Keratinocyte (primary cell): ENCODE results near the gene EIF5B. TPM values are rescaled to one million over a fixed set of nuclear protein-coding genes. Genes with fewer than 3 reads are reported as not detected.

Source experiments
- DNase-seq: peaks from one replicate; pipeline ENCODE4 v3.0.0-alpha.2; 2011; ENCODE audit warnings: low read depth, missing footprints, low spot score
- FAIRE-seq: peaks from 2 replicates; lab custom pipeline; 2011; peaks lifted over from hg19 to GRCh38; lab: Jason Lieb, UNC
- H2AFZ ChIP-seq: 2 replicates; pipeline ENCODE4 v1.6.0; 2012; ENCODE audit warnings: low read length, control low read depth, inconsistent platforms; ENCODE audit not compliant: control insufficient read depth
- H3K27ac ChIP-seq: 2 replicates; pipeline ENCODE4 v1.5.1; 2011; ENCODE audit warnings: low read length; ENCODE audit not compliant: control insufficient read depth, insufficient read depth
- H3K27me3 ChIP-seq: 3 replicates; pipeline ENCODE4 v1.6.0; 2011; ENCODE audit warnings: low read length; ENCODE audit not compliant: control insufficient read depth, insufficient read depth; ENCODE audit errors: extremely low read depth
- H3K36me3 ChIP-seq, 2 experiments: 2 replicates in 1 of 2; 3 replicates in 1 of 2; pipeline ENCODE4 v1.5.1; 2011; ENCODE audit warnings: low read length in 2 of 2, mild to moderate bottlenecking in 1 of 2; ENCODE audit not compliant: control insufficient read depth in 2 of 2, insufficient read depth in 2 of 2; ENCODE audit errors: extremely low read depth in 1 of 2
- H3K4me1 ChIP-seq: 3 replicates; pipeline ENCODE4 v1.5.1; 2011; ENCODE audit warnings: low read length; ENCODE audit not compliant: control insufficient read depth, insufficient read depth; ENCODE audit errors: extremely low read depth
- H3K4me2 ChIP-seq: 3 replicates; pipeline ENCODE4 v1.6.0; 2011; ENCODE audit warnings: low read depth, low read length; ENCODE audit not compliant: control insufficient read depth, insufficient read depth; ENCODE audit errors: extremely low read depth
- H3K4me3 ChIP-seq, 3 experiments: fragments of 200-600 bp in 1 of 3; sonication (generic) in 1 of 3; 2 replicates in 2 of 3; 3 replicates in 1 of 3; pipeline ENCODE4 v1.5.1; 2011 to 2016; ENCODE audit warnings: low read length in 3 of 3, mild to moderate bottlenecking in 3 of 3, control low read depth in 2 of 3, inconsistent platforms in 1 of 3, low read depth in 1 of 3, mixed read lengths in 1 of 3, mixed run types in 1 of 3, moderate library complexity in 1 of 3; ENCODE audit not compliant: control insufficient read depth in 2 of 3, insufficient read depth in 2 of 3; ENCODE audit errors: extremely low read depth in 1 of 3
- H3K79me2 ChIP-seq: 2 replicates; pipeline ENCODE4 v1.6.0; 2012; ENCODE audit warnings: low read length; ENCODE audit not compliant: control insufficient read depth, insufficient read depth
- H3K9ac ChIP-seq: 3 replicates; pipeline ENCODE4 v1.6.0; 2011; ENCODE audit warnings: low read length; ENCODE audit not compliant: control insufficient read depth, insufficient read depth; ENCODE audit errors: extremely low read depth
- H3K9me1 ChIP-seq: 3 replicates; pipeline ENCODE4 v1.6.0; 2011; ENCODE audit warnings: low read length; ENCODE audit not compliant: control insufficient read depth, insufficient read depth; ENCODE audit errors: extremely low read depth
- H3K9me3 ChIP-seq: 2 replicates; pipeline ENCODE4 v1.5.1; 2012; ENCODE audit warnings: low read depth, low read length; ENCODE audit not compliant: control insufficient read depth
- H4K20me1 ChIP-seq: 3 replicates; pipeline ENCODE4 v1.6.0; 2011; ENCODE audit warnings: low read length; ENCODE audit not compliant: control insufficient read depth, insufficient read depth; ENCODE audit errors: extremely low read depth
- CTCF ChIP-seq, 3 experiments: IDR thresholded peaks in 1 of 3; conservative IDR thresholded peaks in 1 of 3; optimal IDR thresholded peaks in 1 of 3; 2 replicates in 2 of 3; 3 replicates in 1 of 3; pipeline versions ENCODE3 to v1.5.1; 2011; ENCODE audit warnings: low read length in 3 of 3, mild to moderate bottlenecking in 3 of 3, moderate library complexity in 2 of 3, control low read depth in 1 of 3, inconsistent platforms in 1 of 3; ENCODE audit not compliant: insufficient read depth in 2 of 3; ENCODE audit errors: extremely low read depth in 1 of 3
- EZH2 ChIP-seq: IDR thresholded peaks from one replicate; pipeline ENCODE4 v1.6.1; 2012; ENCODE audit warnings: inconsistent platforms, mild to moderate bottlenecking, low read length, moderate library complexity
- dilution Hi-C: fragments of 300-500 bp; cut with MboI; formaldehyde crosslinking; loops from one replicate; pipeline ENCODE4 v1.7.0; 2020; ENCODE audit warnings: low sequenced_read_pairs; ENCODE audit not compliant: extremely low pct_ligation_motif_present
- polyA plus RNA-seq, 5 experiments: library from polyadenylated mRNA; depleted of rRNA in 3 of 5; stranded (reverse) in 3 of 5; stranded (forward) in 1 of 5; unstranded in 1 of 5; fragments of >200 nt; gene quantifications; 1 replicate in 1 of 5; 2 replicates in 3 of 5; 3 replicates in 1 of 5; pipeline versions ENCODE4 v1.2.1 to v1.2.3, GENCODE V29; 2011 to 2012; ENCODE audit warnings: missing spikeins in 2 of 5, low read depth in 1 of 5, low replicate concordance in 1 of 5

The EIF5B gene
- polyA plus RNA-seq, 1 donor (not counting 4 experiments of a cell fraction or from before 2014, with no cell fraction given) = 32.6 TPM

- Histone ChIP-seq H3K9me1 (no peaks in the 10 kb centered on the region), H3K9ac (no peak overlapping the region), H3K4me3 (no peak overlapping the region), H3K27ac (no peak overlapping the region), H2AFZ (no peak overlapping the region), H3K4me1 (no peaks in the 10 kb centered on the region), H3K27me3 (no peaks in the 10 kb centered on the region), H3K4me2 (no peak overlapping the region), H3K9me3 (no peaks in the 10 kb centered on the region), H3K36me3 (peaks cover 21 to 25% of the 10 kb centered on the region in 2 experiments), H4K20me1 (no peaks in the 10 kb centered on the region), H3K79me2 (no peaks in the 10 kb centered on the region)
- dilution Hi-C loops = no loop called here
- no peak for DNase-seq
- no peak for TF ChIP-seq EZH2
- no peak for TF ChIP-seq CTCF (optimal IDR thresholded peaks at IDR 0.05 in 1 of 3, IDR thresholded peaks at IDR 0.05 in 1 of 3, conservative IDR thresholded peaks at IDR 0.05 in 1 of 3; ENCODE audit: extremely low read depth in 1 of 3, insufficient read depth in 2 of 3, low read length in 3 of 3)
- no peak for FAIRE-seq
Observed at GRCh38 chr2:99410276-99410675, 73.1 kb downstream of the EIF5B start.

DNA sequence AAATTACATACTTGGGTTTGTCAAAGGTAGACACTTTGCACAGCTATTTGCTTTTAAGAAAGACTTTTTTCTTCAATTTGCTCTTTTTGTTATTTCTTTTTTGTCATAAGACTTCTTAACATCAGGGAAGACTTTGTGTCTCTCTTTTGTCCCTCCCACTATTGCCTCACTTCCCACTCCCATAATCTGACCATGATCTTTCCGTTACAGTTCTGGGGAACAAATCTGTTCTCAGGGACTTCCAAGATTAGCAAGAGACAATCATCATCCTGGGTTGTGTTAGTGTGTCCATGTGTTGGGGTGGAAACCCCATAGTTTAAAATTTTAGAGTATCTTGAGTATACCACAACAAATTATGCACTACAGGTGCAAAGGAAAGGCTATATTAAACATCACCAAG is 77.4 kb downstream of the EIF5B start:
- no peak overlapping the region for H3K9ac ChIP-seq
- no peak overlapping the region for H2AFZ ChIP-seq
- dilution Hi-C loops = no loop called here
- H3K36me3 ChIP-seq = peaks cover 13 to 23% of the 10 kb centered on the region in 2 experiments
- FAIRE-seq (no peak), DNase-seq (no peak)
- H3K27me3 ChIP-seq = no peaks in the 10 kb centered on the region
- no peaks in the 10 kb centered on the region for H4K20me1 ChIP-seq
- no peak overlapping the region for H3K4me3 ChIP-seq
- H3K4me2 ChIP-seq = no peak overlapping the region
- H3K9me1 ChIP-seq = no peaks in the 10 kb centered on the region
- H3K27ac ChIP-seq = no peak overlapping the region
- TF ChIP-seq CTCF (optimal IDR thresholded peaks at IDR 0.05 in 1 of 3, IDR thresholded peaks at IDR 0.05 in 1 of 3, conservative IDR thresholded peaks at IDR 0.05 in 1 of 3; ENCODE audit: extremely low read depth in 1 of 3, insufficient read depth in 2 of 3, low read length in 3 of 3) (no peak), EZH2 (no peak)
- no peaks in the 10 kb centered on the region for H3K4me1 ChIP-seq
- no peaks in the 10 kb centered on the region for H3K9me3 ChIP-seq
- no peaks in the 10 kb centered on the region for H3K79me2 ChIP-seq
